NCI-H226 (cell line): Measurements from ENCODE around the gene HCRT.

Source experiments
- DNase-seq: peaks from one replicate; pipeline ENCODE4 v3.0.0-alpha.2; 2015

The HCRT gene

GRCh38 chr17:42136654-42137051, 48.6 kb downstream of the HCRT start:
- no peak for DNase-seq

DNA sequence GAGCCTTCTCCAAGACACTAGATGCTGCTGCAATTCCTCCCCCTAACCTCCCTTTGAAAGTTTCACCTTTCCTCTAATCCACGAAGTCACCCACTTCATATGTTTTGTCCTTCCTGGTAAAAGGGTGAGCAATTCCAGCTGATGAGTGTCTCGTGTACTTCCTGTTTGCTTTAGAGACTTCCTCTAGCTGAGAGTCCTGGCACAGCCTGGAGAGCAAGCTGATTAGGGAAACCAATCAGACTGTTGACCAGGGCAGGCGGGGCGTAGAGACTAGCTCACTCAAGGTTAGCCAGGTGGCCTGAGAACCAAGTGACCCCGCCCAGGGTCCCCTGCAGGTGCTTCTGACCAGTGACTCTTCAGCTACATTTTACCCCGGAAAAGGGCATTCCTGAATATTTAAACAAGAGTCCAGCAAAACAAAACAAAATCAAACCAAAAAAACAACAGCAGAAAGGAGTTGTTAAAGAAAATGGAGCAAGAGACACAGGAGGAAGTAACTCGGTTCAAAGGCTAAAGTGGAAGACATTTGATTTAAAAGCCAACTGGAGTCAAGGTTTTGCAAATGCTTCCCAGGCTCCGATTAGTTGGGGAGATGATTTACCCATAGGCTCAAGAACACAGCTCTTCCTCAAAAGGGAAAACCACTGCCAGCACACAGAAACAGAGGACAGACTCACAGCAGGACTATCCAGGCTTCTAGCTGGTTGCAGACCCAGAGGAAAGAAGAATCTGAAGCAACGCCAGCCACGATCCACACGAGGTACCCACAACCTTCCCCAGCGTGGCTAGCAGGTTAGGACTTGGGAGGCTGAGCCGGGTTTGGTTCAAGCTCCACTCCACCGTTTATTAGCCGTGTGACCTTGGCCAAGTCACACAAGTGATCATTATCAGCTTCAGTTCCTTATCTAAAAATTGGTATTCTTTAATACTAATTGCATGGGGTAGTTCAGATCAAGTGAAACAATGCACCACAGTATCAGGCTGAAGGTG, 49.3 kb downstream of the HCRT start:
- peak; percentile 76 for DNase-seq

DNA sequence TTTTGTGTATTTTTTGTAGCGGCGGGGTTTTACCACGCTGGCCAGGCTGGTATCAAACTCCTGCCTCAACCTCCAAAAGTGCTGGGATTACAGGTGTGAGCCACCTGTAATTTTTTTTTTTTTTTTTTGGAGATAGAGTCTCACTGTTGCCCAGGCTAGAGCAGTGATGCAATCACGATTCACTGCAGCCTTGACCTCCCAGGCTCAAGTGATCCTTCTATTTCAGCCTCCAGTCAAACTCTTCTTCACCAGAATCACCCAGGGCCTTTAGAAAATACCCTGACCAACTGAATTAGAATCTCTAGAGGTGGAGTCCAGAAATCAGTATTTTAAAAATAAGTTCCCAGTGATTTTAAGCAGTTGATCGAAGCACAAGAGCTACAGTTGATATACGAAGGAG, 50.1 kb downstream of the HCRT start:
- DNase-seq: no peak
